Loucy (cell line): ENCODE measurements around the gene TRHDE.

Experiments
- CTCF ChIP-seq: fragments of 200-600 bp; sonication (generic); conservative IDR thresholded peaks from 2 replicates; pipeline ENCODE4 v1.5.1; 2014; ENCODE audit warnings: mild to moderate bottlenecking, antibody characterized with exemption, low read length
- EZH2phosphoT487 ChIP-seq: fragments of 200-600 bp; IDR thresholded peaks from 2 replicates; pipeline ENCODE4 v1.6.1; 2018; ENCODE audit warnings: antibody characterized with exemption, mild to moderate bottlenecking, moderate library complexity, borderline replicate concordance

GRCh38 chr12:72681028-72681427 is 408.9 kb downstream of the TRHDE start:
- TF ChIP-seq CTCF: no peak
- TF ChIP-seq EZH2phosphoT487: no peak
